Thoracic aorta (tissue), 2 donors: Measurements from ENCODE around the gene PLPP6. TPM values are rescaled to one million over a fixed set of nuclear protein-coding genes. Genes with fewer than 3 reads are reported as not detected.

Source experiments
- ATAC-seq: fragments of 150-250 bp; one replicate; pipeline ENCODE4 v1.8.0; 2017; ENCODE audit warnings: low read depth; ENCODE audit not compliant: insufficient number of reproducible peaks, low FRiP score
- DNase-seq: peaks from one replicate; pipeline ENCODE4 v3.0.0-alpha.2; 2020; ENCODE audit warnings: low spot score
- H3K27ac ChIP-seq, 2 donors: fragments of 200-600 bp; sonication (generic); 1 replicate in 1 of 2; 2 replicates in 1 of 2; pipeline ENCODE4 v1.5.1; 2016; ENCODE audit warnings: mild to moderate bottlenecking in 2 of 2, moderate library complexity in 2 of 2
- H3K27me3 ChIP-seq: fragments of 200-600 bp; sonication (generic); replicated peaks from 2 replicates; pipeline ENCODE4 v1.6.0; 2016; ENCODE audit warnings: mild to moderate bottlenecking; ENCODE audit not compliant: insufficient read depth
- H3K36me3 ChIP-seq: fragments of 200-600 bp; sonication (generic); one replicate; pipeline ENCODE4 v1.5.1; 2016
- H3K4me1 ChIP-seq, 2 donors: fragments of 200-600 bp; sonication (generic); 1 replicate in 1 of 2; 2 replicates in 1 of 2; pipeline versions ENCODE4 v1.5.1 to v1.6.0; 2016; ENCODE audit warnings: low read depth in 2 of 2, mild to moderate bottlenecking in 1 of 2; ENCODE audit not compliant: control insufficient read depth in 1 of 2
- H3K4me3 ChIP-seq: fragments of 200-600 bp; sonication (generic); 2 replicates; pipeline ENCODE4 v1.5.1; 2016; ENCODE audit warnings: mild to moderate bottlenecking
- H3K9me3 ChIP-seq: fragments of 200-600 bp; sonication (generic); 2 replicates; pipeline ENCODE4 v1.5.1; 2016
- total RNA-seq, 2 donors: library from RNA; depleted of rRNA; stranded (reverse); fragments of >200 nt; gene quantifications; one replicate each; pipeline versions ENCODE4 v1.1.0 to v1.2.3, GENCODE V29; 2016
- TF ChIP-seq, protein P1 (sequence below): fragments of 200-600 bp; sonication (generic); IDR thresholded peaks from one replicate; pipeline ENCODE4 v1.5.1; 2019; ENCODE audit warnings: antibody characterized with exemption

PLPP6 gene
- total RNA-seq, 2 donors from 2014 or later = 4.5 to 5.0 TPM

- H3K27ac ChIP-seq = no peak overlapping the region
- H3K4me1 ChIP-seq = no peaks in the 10 kb centered on the region
- no peaks in the 10 kb centered on the region for H3K27me3 ChIP-seq
- DNase-seq = no peak
- no peak for ATAC-seq
- no peak overlapping the region for H3K4me3 ChIP-seq
- no peaks in the 10 kb centered on the region for H3K9me3 ChIP-seq
- TF ChIP-seq, protein P1, sequence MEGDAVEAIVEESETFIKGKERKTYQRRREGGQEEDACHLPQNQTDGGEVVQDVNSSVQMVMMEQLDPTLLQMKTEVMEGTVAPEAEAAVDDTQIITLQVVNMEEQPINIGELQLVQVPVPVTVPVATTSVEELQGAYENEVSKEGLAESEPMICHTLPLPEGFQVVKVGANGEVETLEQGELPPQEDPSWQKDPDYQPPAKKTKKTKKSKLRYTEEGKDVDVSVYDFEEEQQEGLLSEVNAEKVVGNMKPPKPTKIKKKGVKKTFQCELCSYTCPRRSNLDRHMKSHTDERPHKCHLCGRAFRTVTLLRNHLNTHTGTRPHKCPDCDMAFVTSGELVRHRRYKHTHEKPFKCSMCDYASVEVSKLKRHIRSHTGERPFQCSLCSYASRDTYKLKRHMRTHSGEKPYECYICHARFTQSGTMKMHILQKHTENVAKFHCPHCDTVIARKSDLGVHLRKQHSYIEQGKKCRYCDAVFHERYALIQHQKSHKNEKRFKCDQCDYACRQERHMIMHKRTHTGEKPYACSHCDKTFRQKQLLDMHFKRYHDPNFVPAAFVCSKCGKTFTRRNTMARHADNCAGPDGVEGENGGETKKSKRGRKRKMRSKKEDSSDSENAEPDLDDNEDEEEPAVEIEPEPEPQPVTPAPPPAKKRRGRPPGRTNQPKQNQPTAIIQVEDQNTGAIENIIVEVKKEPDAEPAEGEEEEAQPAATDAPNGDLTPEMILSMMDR = no peak
- H3K36me3 ChIP-seq = peaks cover 24% of the 10 kb centered on the region
Measured at GRCh38 chr9:4713849-4714248, 51.8 kb downstream of the PLPP6 start.

DNA sequence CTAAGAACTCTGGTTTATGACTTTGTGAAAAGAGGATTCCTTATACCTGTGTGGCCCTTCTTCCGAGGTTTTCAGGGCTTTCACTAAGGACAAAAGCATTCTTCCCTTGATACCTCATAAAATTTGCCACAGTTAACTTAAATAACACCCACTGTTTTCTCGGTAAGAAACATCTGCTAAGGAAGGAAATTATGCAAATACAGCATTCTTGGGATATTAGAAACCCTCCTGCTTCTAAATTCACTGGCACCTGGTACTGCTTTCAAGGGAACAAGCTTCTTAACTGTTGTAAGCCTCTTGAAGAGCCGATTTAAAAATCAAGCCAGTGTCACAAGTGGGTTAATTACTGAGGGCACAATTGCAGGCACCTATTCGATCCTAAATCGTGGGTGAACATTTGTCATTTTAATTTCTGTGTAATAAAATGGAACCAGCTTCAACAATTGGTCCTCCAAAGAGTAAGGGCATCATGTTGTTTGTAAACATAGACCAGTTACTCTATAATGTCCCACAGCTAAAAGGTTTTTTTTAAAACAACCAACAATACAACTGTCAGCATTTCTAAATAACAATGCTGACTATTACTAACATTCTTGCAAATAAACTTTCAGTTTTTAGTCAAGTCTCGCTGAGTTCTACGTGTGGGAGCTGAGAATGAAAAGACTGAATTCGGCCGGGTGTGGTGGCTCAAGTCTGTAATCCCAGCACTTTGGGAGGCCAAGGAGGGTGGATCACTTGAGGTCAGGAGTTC lies 52.3 kb downstream of the PLPP6 start:
- H3K4me1 ChIP-seq = no peaks in the 10 kb centered on the region
- no peaks in the 10 kb centered on the region for H3K27me3 ChIP-seq
- TF ChIP-seq, protein P1 = no peak
- H3K27ac ChIP-seq = no peak overlapping the region
- H3K9me3 ChIP-seq = no peaks in the 10 kb centered on the region
- H3K36me3 ChIP-seq = peaks cover 26% of the 10 kb centered on the region
- H3K4me3 ChIP-seq = no peak overlapping the region
- DNase-seq = no peak
- ATAC-seq = no peak

Other genes starting within 250 kb of the PLPP6 start
- 1 to 10 TPM; 3.7 to 7.3 TPM for gene SLC1A1, start 171.8 kb upstream of the PLPP6 start, total RNA-seq
- gene SPATA6L, start 4.2 kb downstream of the PLPP6 start, total RNA-seq = 1 to 10 TPM; 1.8 to 2.4 TPM
- 10 to 100 TPM; 22.5 to 46.2 TPM for gene CDC37L1, start 17.3 kb downstream of the PLPP6 start, total RNA-seq
- 10 to 100 TPM; 50.5 to 72.9 TPM for gene AK3, start 78.9 kb downstream of the PLPP6 start, total RNA-seq
- gene RCL1, start 130.7 kb downstream of the PLPP6 start, total RNA-seq = 10 to 100 TPM; 29.6 to 62.2 TPM